ENCODE results near the gene H2AZ1.

GRCh38 chr4:99998062-99998867, 48.2 kb upstream of the H2AZ1 start:
- TF ChIP-seq TEAD4 (IDR thresholded peaks at IDR 0.05): no peak
- TF ChIP-seq, protein P1, sequence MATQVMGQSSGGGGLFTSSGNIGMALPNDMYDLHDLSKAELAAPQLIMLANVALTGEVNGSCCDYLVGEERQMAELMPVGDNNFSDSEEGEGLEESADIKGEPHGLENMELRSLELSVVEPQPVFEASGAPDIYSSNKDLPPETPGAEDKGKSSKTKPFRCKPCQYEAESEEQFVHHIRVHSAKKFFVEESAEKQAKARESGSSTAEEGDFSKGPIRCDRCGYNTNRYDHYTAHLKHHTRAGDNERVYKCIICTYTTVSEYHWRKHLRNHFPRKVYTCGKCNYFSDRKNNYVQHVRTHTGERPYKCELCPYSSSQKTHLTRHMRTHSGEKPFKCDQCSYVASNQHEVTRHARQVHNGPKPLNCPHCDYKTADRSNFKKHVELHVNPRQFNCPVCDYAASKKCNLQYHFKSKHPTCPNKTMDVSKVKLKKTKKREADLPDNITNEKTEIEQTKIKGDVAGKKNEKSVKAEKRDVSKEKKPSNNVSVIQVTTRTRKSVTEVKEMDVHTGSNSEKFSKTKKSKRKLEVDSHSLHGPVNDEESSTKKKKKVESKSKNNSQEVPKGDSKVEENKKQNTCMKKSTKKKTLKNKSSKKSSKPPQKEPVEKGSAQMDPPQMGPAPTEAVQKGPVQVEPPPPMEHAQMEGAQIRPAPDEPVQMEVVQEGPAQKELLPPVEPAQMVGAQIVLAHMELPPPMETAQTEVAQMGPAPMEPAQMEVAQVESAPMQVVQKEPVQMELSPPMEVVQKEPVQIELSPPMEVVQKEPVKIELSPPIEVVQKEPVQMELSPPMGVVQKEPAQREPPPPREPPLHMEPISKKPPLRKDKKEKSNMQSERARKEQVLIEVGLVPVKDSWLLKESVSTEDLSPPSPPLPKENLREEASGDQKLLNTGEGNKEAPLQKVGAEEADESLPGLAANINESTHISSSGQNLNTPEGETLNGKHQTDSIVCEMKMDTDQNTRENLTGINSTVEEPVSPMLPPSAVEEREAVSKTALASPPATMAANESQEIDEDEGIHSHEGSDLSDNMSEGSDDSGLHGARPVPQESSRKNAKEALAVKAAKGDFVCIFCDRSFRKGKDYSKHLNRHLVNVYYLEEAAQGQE (IDR thresholded peaks at IDR 0.05; ENCODE audit: low read depth): no peak
- no peak for TF ChIP-seq EP300 (IDR thresholded peaks at IDR 0.05; ENCODE audit: borderline replicate concordance)
- TF ChIP-seq FOXM1 (IDR thresholded peaks at IDR 0.05; ENCODE audit: borderline replicate concordance, low read depth): no peak
- no peak for TF ChIP-seq CEBPB (IDR thresholded peaks at IDR 0.05)
- no peak for TF ChIP-seq TCF12 (IDR thresholded peaks at IDR 0.05; ENCODE audit: low read depth)
- TF ChIP-seq CREB1 (IDR thresholded peaks at IDR 0.05; ENCODE audit: low read depth): no peak
- TF ChIP-seq RAD21 (IDR thresholded peaks at IDR 0.05; ENCODE audit: low read depth): peak; percentile 45
- TF ChIP-seq YY1 (IDR thresholded peaks at IDR 0.05; ENCODE audit: low read depth): no peak
- TF ChIP-seq, protein P2, sequence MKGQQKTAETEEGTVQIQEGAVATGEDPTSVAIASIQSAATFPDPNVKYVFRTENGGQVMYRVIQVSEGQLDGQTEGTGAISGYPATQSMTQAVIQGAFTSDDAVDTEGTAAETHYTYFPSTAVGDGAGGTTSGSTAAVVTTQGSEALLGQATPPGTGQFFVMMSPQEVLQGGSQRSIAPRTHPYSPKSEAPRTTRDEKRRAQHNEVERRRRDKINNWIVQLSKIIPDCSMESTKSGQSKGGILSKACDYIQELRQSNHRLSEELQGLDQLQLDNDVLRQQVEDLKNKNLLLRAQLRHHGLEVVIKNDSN (IDR thresholded peaks at IDR 0.05): no peak
- TF ChIP-seq, protein P3, sequence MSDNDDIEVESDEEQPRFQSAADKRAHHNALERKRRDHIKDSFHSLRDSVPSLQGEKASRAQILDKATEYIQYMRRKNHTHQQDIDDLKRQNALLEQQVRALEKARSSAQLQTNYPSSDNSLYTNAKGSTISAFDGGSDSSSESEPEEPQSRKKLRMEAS (IDR thresholded peaks at IDR 0.05): no peak
- no peak for TF ChIP-seq TAF1 (IDR thresholded peaks at IDR 0.05; ENCODE audit: low read depth)
- no peak for TF ChIP-seq ZBTB7A (IDR thresholded peaks at IDR 0.05; ENCODE audit: low read depth)
